ENCODE results near the gene TBC1D10A. TPM values are rescaled to one million over a fixed set of nuclear protein-coding genes. Genes with fewer than 3 reads are reported as not detected.

The TBC1D10A gene
- total RNA-seq, 1 experiment from 2014 or later, result 12.6 TPM

- BruUV-seq (replicated peaks), result TSS peak; percentile 26
- no peaks in the 10 kb centered on the region for H3F3A ChIP-seq (ENCODE audit: low read length, unreplicated experiment)
- intact Hi-C loops (cut with micrococcal nuclease), result no loop called here
These were observed 30.5 kb upstream of the TBC1D10A start for GRCh38 chr22:30357236-30357570.

DNA sequence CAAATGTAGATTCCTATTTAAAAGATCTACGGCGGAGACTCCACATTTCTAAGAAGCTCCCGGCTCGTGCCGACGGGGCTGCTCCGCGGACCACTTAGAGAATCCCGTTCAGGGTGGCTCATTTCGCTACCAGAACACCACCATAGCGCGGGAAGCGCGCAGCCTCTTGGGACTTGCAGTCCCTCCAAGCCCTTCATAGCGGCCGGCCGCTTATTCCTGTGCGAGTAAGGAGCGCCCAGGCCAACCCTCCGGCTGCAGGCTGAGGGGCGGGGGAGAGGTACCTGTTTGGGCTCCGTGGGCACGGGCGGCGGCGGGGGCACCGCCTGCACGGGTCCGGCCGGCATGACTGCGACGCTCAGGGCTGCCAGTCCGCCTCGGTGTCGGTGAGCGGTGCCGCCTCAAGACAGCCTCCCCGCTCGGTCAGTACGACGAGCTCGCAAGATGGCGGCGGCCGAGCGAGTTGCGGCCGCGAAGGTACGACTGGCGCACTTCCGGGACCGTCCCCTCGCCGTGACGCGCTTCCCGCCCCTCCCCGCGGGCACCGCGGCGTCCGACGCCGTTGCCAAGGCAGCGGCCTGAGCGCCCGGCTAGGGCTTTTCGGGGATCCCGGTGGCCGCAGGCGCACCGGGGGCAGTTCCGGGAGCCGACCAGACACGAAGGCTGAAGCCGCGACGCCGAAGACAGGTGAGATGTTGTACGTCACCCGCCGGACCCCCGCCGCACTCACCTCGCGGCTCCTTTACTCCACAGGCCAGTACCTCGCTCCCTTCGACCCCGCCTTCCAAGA, 29.9 kb upstream of the TBC1D10A start, which contains the start of the genes CCDC157 and SF3A1:
Gene CCDC157 (plus strand): TSS at position 559 of the 787 bp plus-strand sequence. CDS start 8,994 bp downstream, outside the sequence.
Gene SF3A1 (minus strand): TSS at position 446 of the 787 bp plus-strand sequence. CDS start 102 bp downstream, at position 344.
- BruUV-seq (replicated peaks), result no TSS peak
- Histone ChIP-seq H3K4me3 (ENCODE audit: low read length) (peak within 1 kb of the TSS; percentile 97), H3K9me2 (replicated peaks; ENCODE audit: low read length) (no peaks in the 10 kb centered on the region), H3K36me3 (ENCODE audit: low read depth, low read length) (peaks cover 16% of the 10 kb centered on the region; the same call in 1 of the 2 replicates), H3K27ac (ENCODE audit: low read length) (peak within 1 kb of the TSS; percentile 69), H3K9me3 (ENCODE audit: low read length) (no peaks in the 10 kb centered on the region), H3K4me1 (ENCODE audit: insufficient read depth, low read length) (peaks cover 8% of the 10 kb centered on the region), H3K4me2 (ENCODE audit: low read length) (peak within 1 kb of the TSS; percentile 85), H2AFZ (ENCODE audit: low read length) (peak within 1 kb of the TSS; percentile 98), H4K20me1 (ENCODE audit: low read length) (peaks cover 13% of the 10 kb centered on the region; the same call in 1 of the 2 replicates), H3K79me2 (ENCODE audit: low read length) (peaks cover 47% of the 10 kb centered on the region), H3K27me3 (ENCODE audit: low read length) (no peaks in the 10 kb centered on the region), H3F3A (ENCODE audit: low read length, unreplicated experiment) (no peaks in the 10 kb centered on the region), H3K9ac (ENCODE audit: low read length) (peak within 1 kb of the TSS; percentile 97)
- peak; percentile 81 for DNase-seq
- ChIA-PET CTCF (interaction anchor here (0.6 kb wide), 1 partner anchor 31 kb away, joined by 4 read pairs; no protein-coding TSS in a partner anchor), POLR2A (ENCODE audit: unreplicated experiment) (interaction anchor here (0.6 kb wide), 1 partner anchor 30 kb away, joined by 6 read pairs; the partner anchor contains the start of gene TBC1D10A)
- intact Hi-C loops (cut with micrococcal nuclease), result no loop called here
- ATAC-seq, result peak; percentile 86
- TF ChIP-seq, protein P1, sequence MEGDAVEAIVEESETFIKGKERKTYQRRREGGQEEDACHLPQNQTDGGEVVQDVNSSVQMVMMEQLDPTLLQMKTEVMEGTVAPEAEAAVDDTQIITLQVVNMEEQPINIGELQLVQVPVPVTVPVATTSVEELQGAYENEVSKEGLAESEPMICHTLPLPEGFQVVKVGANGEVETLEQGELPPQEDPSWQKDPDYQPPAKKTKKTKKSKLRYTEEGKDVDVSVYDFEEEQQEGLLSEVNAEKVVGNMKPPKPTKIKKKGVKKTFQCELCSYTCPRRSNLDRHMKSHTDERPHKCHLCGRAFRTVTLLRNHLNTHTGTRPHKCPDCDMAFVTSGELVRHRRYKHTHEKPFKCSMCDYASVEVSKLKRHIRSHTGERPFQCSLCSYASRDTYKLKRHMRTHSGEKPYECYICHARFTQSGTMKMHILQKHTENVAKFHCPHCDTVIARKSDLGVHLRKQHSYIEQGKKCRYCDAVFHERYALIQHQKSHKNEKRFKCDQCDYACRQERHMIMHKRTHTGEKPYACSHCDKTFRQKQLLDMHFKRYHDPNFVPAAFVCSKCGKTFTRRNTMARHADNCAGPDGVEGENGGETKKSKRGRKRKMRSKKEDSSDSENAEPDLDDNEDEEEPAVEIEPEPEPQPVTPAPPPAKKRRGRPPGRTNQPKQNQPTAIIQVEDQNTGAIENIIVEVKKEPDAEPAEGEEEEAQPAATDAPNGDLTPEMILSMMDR (conservative IDR thresholded peaks at IDR 0.05; ENCODE audit: low read depth, low read length), result no peak
- no peak for TF ChIP-seq EZH2phosphoT487 (IDR thresholded peaks at IDR 0.05; ENCODE audit: borderline replicate concordance, low read length)

More at GRCh38 chr22:30357236-30357570, 30.5 kb upstream of the TBC1D10A start:
- Histone ChIP-seq H3K4me2 (ENCODE audit: low read length) (peak overlapping the region; percentile 85), H3K36me3 (ENCODE audit: low read depth, low read length) (peaks cover 12% of the 10 kb centered on the region; the same call in 1 of the 2 replicates), H3K4me3 (ENCODE audit: low read length) (peak overlapping the region; percentile 97), H3K4me1 (ENCODE audit: insufficient read depth, low read length) (peaks cover 8% of the 10 kb centered on the region), H3K27ac (ENCODE audit: low read length) (0 out of 2 replicates have a peak overlapping the region, but pooled peaks have one; percentile 69), H3K9me2 (replicated peaks; ENCODE audit: low read length) (no peaks in the 10 kb centered on the region), H3K79me2 (ENCODE audit: low read length) (peaks cover 41% of the 10 kb centered on the region), H2AFZ (ENCODE audit: low read length) (peak overlapping the region; percentile 98), H3K27me3 (ENCODE audit: low read length) (no peaks in the 10 kb centered on the region), H3K9me3 (ENCODE audit: low read length) (no peaks in the 10 kb centered on the region), H3K9ac (ENCODE audit: low read length) (peak overlapping the region; percentile 97), H4K20me1 (ENCODE audit: low read length) (peaks cover 13% of the 10 kb centered on the region; the same call in 1 of the 2 replicates)
- TF ChIP-seq EZH2phosphoT487 (IDR thresholded peaks at IDR 0.05; ENCODE audit: borderline replicate concordance, low read length) (no peak), EZH2 (IDR thresholded peaks at IDR 0.05; ENCODE audit: low read length, unreplicated experiment) (no peak)
- TF ChIP-seq, protein P1 (conservative IDR thresholded peaks at IDR 0.05; ENCODE audit: low read depth, low read length), result no peak
- ATAC-seq, result peak; percentile 14
- CTCF ChIA-PET, result interaction anchor here (0.6 kb wide), 1 partner anchor 30 kb away, joined by 4 read pairs; no protein-coding TSS in a partner anchor
- DNase-seq, result no peak
- POLR2A ChIA-PET (ENCODE audit: unreplicated experiment), result interaction anchor here (0.6 kb wide), 1 partner anchor 30 kb away, joined by 6 read pairs; the partner anchor contains the start of gene TBC1D10A

All from PC-3 (cell line).